ENCODE measurements around the gene STAU1.

DNA sequence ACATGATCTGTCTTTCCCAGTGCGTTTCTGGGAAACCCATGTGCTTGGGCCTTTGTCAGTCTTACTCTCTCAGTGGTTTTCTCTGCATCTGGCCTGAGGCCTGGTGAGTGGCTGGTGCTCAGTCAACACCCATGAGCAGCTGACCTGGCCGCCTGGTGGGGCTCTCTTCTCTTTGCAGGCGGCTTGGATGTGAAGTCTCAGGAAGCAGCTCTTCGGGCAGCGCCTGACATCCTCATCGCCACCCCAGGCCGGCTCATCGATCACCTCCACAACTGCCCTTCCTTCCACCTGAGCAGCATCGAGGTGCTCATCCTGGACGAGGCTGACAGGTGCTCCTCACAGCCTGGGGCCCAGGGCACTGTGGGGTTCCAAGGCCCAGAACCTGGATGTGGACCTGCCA, 41.9 kb upstream of the STAU1 start:
- no peak for TF ChIP-seq ZFP1 (CRISPR knock-in tag; IDR thresholded peaks at IDR 0.05)
- no peak for TF ChIP-seq NPAS2 (CRISPR knock-in tag; IDR thresholded peaks at IDR 0.05; ENCODE audit: borderline replicate concordance)
- TF ChIP-seq HMG20A (CRISPR knock-in tag; IDR thresholded peaks at IDR 0.05; ENCODE audit: borderline replicate concordance) = no peak
